Sciatic nerve (tissue), 2 donors: Measurements from ENCODE around the gene RAB8B. TPM values are rescaled to one million over a fixed set of nuclear protein-coding genes. Genes with fewer than 3 reads are reported as not detected.

Source experiments
- ATAC-seq: fragments of 200-7000 bp; cut with Tn5 transposase; one replicate; pipeline ENCODE4 v1.9.1; 2020; ENCODE audit warnings: mild to moderate bottlenecking, moderate library complexity
- DNase-seq: peaks from one replicate; pipeline ENCODE4 v3.0.0-alpha.2; 2020; ENCODE audit warnings: low spot score
- intact Hi-C: fragments of 100-400 bp; cut with DNase I; formaldehyde crosslinking; loops from one replicate; pipeline ENCODE4 v1.14.2; 2022
- total RNA-seq: library from RNA; stranded (reverse); fragmentation: NEBNext Ultra II Directional; extraction: Animal tissue kit (Norgen Biotek cat#: 25700); gene quantifications from one replicate; pipeline ENCODE4 v1.2.1, GENCODE V29; 2021
- donor health status: DM: no; HTN: no; CAD: no.
- donor health status: DM: no; HTN: no; CAD: no.

RAB8B gene
- total RNA-seq, 1 donor from 2014 or later, result 69.4 TPM

GRCh38 chr15:63292241-63292640, 102.8 kb downstream of the RAB8B start:
- DNase-seq (no peak), ATAC-seq (no peak)
- intact Hi-C loops, result loop anchor here (5.0 kb wide), 1 partner anchor 110 kb away; no protein-coding TSS in a partner anchor

- ATAC-seq, result no peak
- DNase-seq, result no peak
- intact Hi-C loops, result loop anchor here (5.0 kb wide), 1 partner anchor 110 kb away; no protein-coding TSS in a partner anchor
Observed at GRCh38 chr15:63292771-63293170, 103.4 kb downstream of the RAB8B start.

GRCh38 chr15:63294359-63294758, 105.0 kb downstream of the RAB8B start:
- intact Hi-C loops, result loop anchor here (5.0 kb wide), 1 partner anchor 108 kb away; no protein-coding TSS in a partner anchor
- DNase-seq, result no peak
- no peak for ATAC-seq

- ATAC-seq (no peak), DNase-seq (no peak)
- intact Hi-C loops, result no loop called here
Observed at GRCh38 chr15:63295341-63295740, 105.9 kb downstream of the RAB8B start.

- DNase-seq (no peak), ATAC-seq (no peak)
- intact Hi-C loops, result no loop called here
Observed at GRCh38 chr15:63296195-63296594, 106.8 kb downstream of the RAB8B start.

GRCh38 chr15:63299943-63300575, 110.7 kb downstream of the RAB8B start:
- intact Hi-C loops, result no loop called here
- no peak for DNase-seq
- ATAC-seq, result no peak

- intact Hi-C loops, result no loop called here
- ATAC-seq (no peak), DNase-seq (no peak)
Observed at GRCh38 chr15:63301088-63301487, 111.7 kb downstream of the RAB8B start.

- DNase-seq (no peak), ATAC-seq (no peak)
- intact Hi-C loops, result no loop called here
Observed at GRCh38 chr15:63305260-63305659, 115.9 kb downstream of the RAB8B start.

- DNase-seq (no peak), ATAC-seq (no peak)
- intact Hi-C loops, result no loop called here
Observed at GRCh38 chr15:63306492-63307073, 117.2 kb downstream of the RAB8B start.

- intact Hi-C loops, result no loop called here
- DNase-seq (no peak), ATAC-seq (no peak)
Observed at GRCh38 chr15:63308491-63308890, 119.1 kb downstream of the RAB8B start.

GRCh38 chr15:63308947-63309346, 119.5 kb downstream of the RAB8B start:
- ATAC-seq (no peak), DNase-seq (no peak)
- intact Hi-C loops, result no loop called here

- intact Hi-C loops, result no loop called here
- ATAC-seq (no peak), DNase-seq (no peak)
Observed at GRCh38 chr15:63310646-63311045, 121.2 kb downstream of the RAB8B start.

GRCh38 chr15:63312286-63312685, 122.9 kb downstream of the RAB8B start:
- intact Hi-C loops, result no loop called here
- no peak for DNase-seq
- no peak for ATAC-seq

- intact Hi-C loops, result no loop called here
- ATAC-seq, result no peak
Observed at GRCh38 chr15:63313825-63314224, 124.4 kb downstream of the RAB8B start.

GRCh38 chr15:63314409-63314808, 125.0 kb downstream of the RAB8B start:
- no peak for DNase-seq
- intact Hi-C loops, result no loop called here
- no peak for ATAC-seq

More at GRCh38 chr15:63313825-63314224, 124.4 kb downstream of the RAB8B start:
- DNase-seq, result no peak

Other genes with a start within 250 kb of the RAB8B start
- 396 TPM for gene TPM1, start 146.9 kb upstream of the RAB8B start, total RNA-seq
- 16.8 TPM for gene LACTB, start 67.7 kb upstream of the RAB8B start, total RNA-seq
- gene RPS27L, start 32.1 kb upstream of the RAB8B start, total RNA-seq, result 118 TPM
- gene APH1B, start 88.0 kb downstream of the RAB8B start, total RNA-seq, result 22.5 TPM
- gene CA12, start 192.2 kb downstream of the RAB8B start, total RNA-seq, result 4.0 TPM